ENCODE results near the gene RUBCNL.

DNA sequence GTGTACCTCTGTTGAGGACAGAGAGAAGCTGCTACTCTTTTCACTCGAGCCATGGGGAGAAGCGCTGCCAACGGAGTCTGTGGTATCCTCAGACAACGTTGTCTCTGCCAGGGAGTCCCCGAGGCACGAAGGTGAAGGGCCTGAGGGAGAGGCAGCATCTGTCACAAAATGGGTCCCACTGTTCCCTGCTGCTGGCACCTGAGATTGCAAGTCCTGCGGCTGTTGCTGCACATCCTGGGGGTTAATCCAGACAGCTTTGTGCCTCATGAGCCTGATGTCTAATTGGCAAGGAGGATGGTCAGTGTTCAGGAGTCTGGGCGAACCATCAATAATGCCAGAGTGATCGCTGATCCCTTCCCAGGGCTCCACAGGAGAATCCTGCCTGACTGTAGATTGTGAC, 15.0 kb downstream of the RUBCNL start:
- TF ChIP-seq, protein P1, sequence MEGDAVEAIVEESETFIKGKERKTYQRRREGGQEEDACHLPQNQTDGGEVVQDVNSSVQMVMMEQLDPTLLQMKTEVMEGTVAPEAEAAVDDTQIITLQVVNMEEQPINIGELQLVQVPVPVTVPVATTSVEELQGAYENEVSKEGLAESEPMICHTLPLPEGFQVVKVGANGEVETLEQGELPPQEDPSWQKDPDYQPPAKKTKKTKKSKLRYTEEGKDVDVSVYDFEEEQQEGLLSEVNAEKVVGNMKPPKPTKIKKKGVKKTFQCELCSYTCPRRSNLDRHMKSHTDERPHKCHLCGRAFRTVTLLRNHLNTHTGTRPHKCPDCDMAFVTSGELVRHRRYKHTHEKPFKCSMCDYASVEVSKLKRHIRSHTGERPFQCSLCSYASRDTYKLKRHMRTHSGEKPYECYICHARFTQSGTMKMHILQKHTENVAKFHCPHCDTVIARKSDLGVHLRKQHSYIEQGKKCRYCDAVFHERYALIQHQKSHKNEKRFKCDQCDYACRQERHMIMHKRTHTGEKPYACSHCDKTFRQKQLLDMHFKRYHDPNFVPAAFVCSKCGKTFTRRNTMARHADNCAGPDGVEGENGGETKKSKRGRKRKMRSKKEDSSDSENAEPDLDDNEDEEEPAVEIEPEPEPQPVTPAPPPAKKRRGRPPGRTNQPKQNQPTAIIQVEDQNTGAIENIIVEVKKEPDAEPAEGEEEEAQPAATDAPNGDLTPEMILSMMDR (IDR thresholded peaks at IDR 0.05; ENCODE audit: low read depth, low read length), result no peak
- TF ChIP-seq POLR2A (IDR thresholded peaks at IDR 0.05; ENCODE audit: extremely low read depth, insufficient read length), result no peak
